Measurements from ENCODE around the gene HEXB. TPM values are rescaled to one million over a fixed set of nuclear protein-coding genes. Genes with fewer than 3 reads are reported as not detected.
"Not testable (repeated sequence)": the region's sequence is repeated elsewhere in the genome, so short reads cannot be mapped to it uniquely, and the experiment has no call there.

Gene HEXB
- total RNA-seq, 2 donors from 2014 or later: 139 to 156 TPM

DNA sequence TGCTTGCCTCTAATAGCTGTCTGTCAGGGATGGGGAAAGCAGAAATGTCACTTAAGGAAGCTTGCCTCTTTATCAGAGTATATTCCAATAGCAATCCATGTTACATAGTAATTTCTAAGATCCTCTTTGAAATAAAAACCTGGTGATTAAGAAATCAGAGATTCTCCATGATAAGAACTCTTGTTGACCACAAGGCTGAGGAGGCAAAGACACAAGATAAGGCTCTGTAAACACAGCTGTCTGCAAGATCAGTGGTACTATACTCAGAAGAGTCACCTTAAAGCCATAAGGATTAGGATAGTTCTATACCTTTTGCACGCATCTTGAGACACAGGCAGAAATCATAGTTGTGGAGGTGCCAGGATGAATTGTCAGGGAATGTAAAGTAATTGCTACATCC lies 40.3 kb downstream of the HEXB start:
- no peak overlapping the region for H3K4me3 ChIP-seq
- no peak for DNase-seq (ENCODE audit: low spot score)
- H3K9me3 ChIP-seq: no peaks in the 10 kb centered on the region
- peaks cover 39% of the 10 kb centered on the region for H3K36me3 ChIP-seq
- H3K4me1 ChIP-seq (ENCODE audit: control insufficient read depth in 1 of 2, low read depth in 2 of 2): no peaks in the 10 kb centered on the region
- no peak overlapping the region for H3K27ac ChIP-seq
- no peak for ATAC-seq (ENCODE audit: insufficient number of reproducible peaks, low FRiP score, low read depth)
- TF ChIP-seq, protein P1, sequence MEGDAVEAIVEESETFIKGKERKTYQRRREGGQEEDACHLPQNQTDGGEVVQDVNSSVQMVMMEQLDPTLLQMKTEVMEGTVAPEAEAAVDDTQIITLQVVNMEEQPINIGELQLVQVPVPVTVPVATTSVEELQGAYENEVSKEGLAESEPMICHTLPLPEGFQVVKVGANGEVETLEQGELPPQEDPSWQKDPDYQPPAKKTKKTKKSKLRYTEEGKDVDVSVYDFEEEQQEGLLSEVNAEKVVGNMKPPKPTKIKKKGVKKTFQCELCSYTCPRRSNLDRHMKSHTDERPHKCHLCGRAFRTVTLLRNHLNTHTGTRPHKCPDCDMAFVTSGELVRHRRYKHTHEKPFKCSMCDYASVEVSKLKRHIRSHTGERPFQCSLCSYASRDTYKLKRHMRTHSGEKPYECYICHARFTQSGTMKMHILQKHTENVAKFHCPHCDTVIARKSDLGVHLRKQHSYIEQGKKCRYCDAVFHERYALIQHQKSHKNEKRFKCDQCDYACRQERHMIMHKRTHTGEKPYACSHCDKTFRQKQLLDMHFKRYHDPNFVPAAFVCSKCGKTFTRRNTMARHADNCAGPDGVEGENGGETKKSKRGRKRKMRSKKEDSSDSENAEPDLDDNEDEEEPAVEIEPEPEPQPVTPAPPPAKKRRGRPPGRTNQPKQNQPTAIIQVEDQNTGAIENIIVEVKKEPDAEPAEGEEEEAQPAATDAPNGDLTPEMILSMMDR (IDR thresholded peaks at IDR 0.05): no peak
- H3K27me3 ChIP-seq (replicated peaks; ENCODE audit: insufficient read depth): no peaks in the 10 kb centered on the region

DNA sequence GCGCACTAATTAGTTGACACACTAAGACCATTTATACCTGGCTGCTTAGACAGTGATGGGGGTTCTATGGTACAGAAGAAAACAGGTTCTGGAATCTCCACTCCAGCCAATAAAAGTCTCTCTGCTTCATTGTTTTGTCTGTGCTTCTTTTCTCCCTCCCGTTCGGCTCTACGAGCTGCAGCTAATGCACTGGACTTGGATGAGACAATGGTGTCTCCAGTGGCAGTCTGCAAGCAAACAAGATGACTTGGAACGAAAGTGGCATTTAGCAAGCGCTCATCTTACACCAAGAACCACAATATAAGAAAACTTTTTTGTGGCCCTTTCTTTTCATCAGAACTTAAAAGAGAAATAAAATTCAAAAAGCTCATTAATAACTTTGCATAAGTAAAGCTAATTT lies 51.7 kb downstream of the HEXB start:
- no peaks in the 10 kb centered on the region for H3K4me1 ChIP-seq (ENCODE audit: control insufficient read depth in 1 of 2, low read depth in 2 of 2)
- DNase-seq (ENCODE audit: low spot score) (no peak), ATAC-seq (ENCODE audit: insufficient number of reproducible peaks, low FRiP score, low read depth) (no peak)
- H3K27ac ChIP-seq: no peak overlapping the region
- H3K27me3 ChIP-seq (replicated peaks; ENCODE audit: insufficient read depth): no peaks in the 10 kb centered on the region
- TF ChIP-seq, protein P1 (IDR thresholded peaks at IDR 0.05): no peak
- no peak overlapping the region for H3K4me3 ChIP-seq
- peaks cover 19% of the 10 kb centered on the region for H3K36me3 ChIP-seq
- H3K9me3 ChIP-seq: no peaks in the 10 kb centered on the region

DNA sequence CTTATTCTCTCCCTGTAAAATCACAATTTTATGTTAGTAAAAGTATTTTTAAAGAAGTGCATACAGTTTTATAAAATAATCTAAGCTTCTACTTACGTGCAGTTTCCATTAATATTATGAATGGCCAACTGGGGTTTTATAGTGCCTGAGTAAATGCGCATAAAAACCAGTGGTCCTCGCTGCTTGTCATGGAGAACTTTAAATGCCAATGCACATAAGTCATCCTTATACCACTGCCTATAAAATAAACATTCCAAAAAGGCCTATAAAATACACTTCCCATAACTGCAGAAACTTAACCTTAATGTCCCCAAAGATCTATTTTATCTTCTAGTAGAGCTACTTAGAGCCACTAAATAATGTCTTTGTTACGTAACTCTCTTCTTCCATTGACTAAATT lies 53.4 kb downstream of the HEXB start:
- ATAC-seq (ENCODE audit: insufficient number of reproducible peaks, low FRiP score, low read depth) (no peak), DNase-seq (ENCODE audit: low spot score) (no peak)
- Histone ChIP-seq H3K4me1 (ENCODE audit: control insufficient read depth in 1 of 2, low read depth in 2 of 2) (no peaks in the 10 kb centered on the region), H3K36me3 (peaks cover 12% of the 10 kb centered on the region), H3K4me3 (no peak overlapping the region), H3K27me3 (replicated peaks; ENCODE audit: insufficient read depth) (no peaks in the 10 kb centered on the region), H3K27ac (no peak overlapping the region), H3K9me3 (no peaks in the 10 kb centered on the region)
- TF ChIP-seq, protein P1 (IDR thresholded peaks at IDR 0.05): no peak

DNA sequence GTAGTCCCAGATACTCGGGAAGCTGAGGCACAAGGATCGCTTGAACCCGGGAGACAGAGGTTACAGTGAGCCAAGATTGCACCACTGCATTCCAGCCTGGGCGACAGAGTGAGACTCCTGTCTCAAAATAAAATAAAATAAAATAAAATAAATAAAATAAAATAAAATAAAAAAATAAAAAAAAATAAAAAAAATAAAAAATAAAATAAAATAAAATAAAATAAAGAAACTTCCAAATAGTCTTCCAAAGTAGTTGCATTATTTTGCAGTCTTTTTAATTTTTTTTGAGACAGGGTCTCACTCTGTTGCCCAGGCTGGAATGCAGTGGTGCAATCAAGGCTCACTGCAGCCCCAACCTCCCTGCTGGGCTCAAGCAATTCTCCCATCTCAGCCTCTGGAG lies 63.7 kb downstream of the HEXB start:
- not testable (repeated sequence) for H3K9me3 ChIP-seq; ATAC-seq (ENCODE audit: insufficient number of reproducible peaks, low FRiP score, low read depth); H3K4me1 ChIP-seq (ENCODE audit: control insufficient read depth in 1 of 2, low read depth in 2 of 2); H3K27me3 ChIP-seq (replicated peaks; ENCODE audit: insufficient read depth); H3K27ac ChIP-seq; DNase-seq (ENCODE audit: low spot score); H3K4me3 ChIP-seq
- H3K36me3 ChIP-seq: peaks cover 34% of the 10 kb centered on the region

DNA sequence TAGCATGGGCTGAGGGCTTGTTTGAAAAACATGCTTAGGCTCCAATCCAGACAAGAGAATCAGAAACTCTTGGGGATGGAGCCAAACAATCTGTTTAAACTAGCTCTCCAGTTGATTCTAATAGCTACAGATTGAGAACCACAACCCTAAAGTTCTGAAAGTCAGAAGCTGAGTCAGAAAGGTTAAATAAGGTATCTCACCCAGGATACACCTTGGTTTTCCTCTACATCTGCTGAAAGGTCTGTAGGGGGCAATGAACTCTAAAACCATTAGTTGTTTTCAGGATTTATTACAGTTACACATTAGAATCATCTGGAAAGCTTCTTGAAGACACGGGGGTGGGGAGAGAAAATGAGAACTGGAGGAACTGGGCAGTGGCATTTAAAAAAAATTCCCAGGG lies 76.2 kb downstream of the HEXB start:
- no peak overlapping the region for H3K27ac ChIP-seq
- TF ChIP-seq, protein P1 (IDR thresholded peaks at IDR 0.05): no peak

DNA sequence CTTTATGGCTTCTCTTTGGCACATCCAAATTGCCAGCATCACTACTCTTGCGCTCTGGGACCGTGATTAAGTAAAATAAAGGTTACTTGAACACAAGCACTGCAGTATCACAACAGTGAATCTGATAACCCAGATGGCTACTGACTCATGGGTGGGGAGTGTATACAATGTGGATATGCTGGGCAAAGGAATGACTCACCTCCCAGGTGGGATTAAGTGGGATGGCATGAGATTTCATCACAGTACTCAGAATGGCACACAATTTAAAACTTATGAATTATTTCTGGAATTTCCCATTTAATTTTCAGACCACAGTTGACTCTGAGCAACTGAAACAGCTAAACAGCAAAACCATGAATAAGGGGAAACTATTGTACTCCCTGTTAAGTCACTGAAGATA lies 77.6 kb downstream of the HEXB start:
- Histone ChIP-seq H3K36me3 (peaks cover 2% of the 10 kb centered on the region), H3K27me3 (replicated peaks; ENCODE audit: insufficient read depth) (no peaks in the 10 kb centered on the region), H3K4me1 (ENCODE audit: control insufficient read depth in 1 of 2, low read depth in 2 of 2) (peaks cover 7 to 16% of the 10 kb centered on the region in 2 donors), H3K4me3 (no peak overlapping the region), H3K9me3 (no peaks in the 10 kb centered on the region), H3K27ac (no peak overlapping the region)
- DNase-seq (ENCODE audit: low spot score): no peak
- TF ChIP-seq, protein P1 (IDR thresholded peaks at IDR 0.05): no peak
- ATAC-seq (ENCODE audit: insufficient number of reproducible peaks, low FRiP score, low read depth): no peak

More for the DNA sequence above, 76.2 kb downstream of the HEXB start:
- H3K27me3 ChIP-seq (replicated peaks; ENCODE audit: insufficient read depth): no peaks in the 10 kb centered on the region
- peaks cover 13% of the 10 kb centered on the region for H3K36me3 ChIP-seq
- H3K4me1 ChIP-seq (ENCODE audit: control insufficient read depth in 1 of 2, low read depth in 2 of 2): peaks cover 7 to 16% of the 10 kb centered on the region in 2 donors
- no peak for DNase-seq (ENCODE audit: low spot score)
- no peak overlapping the region for H3K4me3 ChIP-seq
- no peak for ATAC-seq (ENCODE audit: insufficient number of reproducible peaks, low FRiP score, low read depth)
- no peaks in the 10 kb centered on the region for H3K9me3 ChIP-seq

Data from thoracic aorta (tissue), 2 donors.